GM18502 (cell line): ENCODE results near the gene TUG1.

ENCODE experiments used
- ATAC-seq: cut with Tn5 transposase; IDR thresholded peaks from one replicate; pipeline ENCODE4 v1.9.1; 2021; ENCODE audit warnings: mild to moderate bottlenecking; ENCODE audit not compliant: unreplicated experiment, poor library complexity

The TUG1 gene

GRCh38 chr22:30947173-30947815, 21.8 kb upstream of the TUG1 start:
- ATAC-seq, result no peak

GRCh38 chr22:30947816-30948454, 21.1 kb upstream of the TUG1 start:
- no peak for ATAC-seq

DNA sequence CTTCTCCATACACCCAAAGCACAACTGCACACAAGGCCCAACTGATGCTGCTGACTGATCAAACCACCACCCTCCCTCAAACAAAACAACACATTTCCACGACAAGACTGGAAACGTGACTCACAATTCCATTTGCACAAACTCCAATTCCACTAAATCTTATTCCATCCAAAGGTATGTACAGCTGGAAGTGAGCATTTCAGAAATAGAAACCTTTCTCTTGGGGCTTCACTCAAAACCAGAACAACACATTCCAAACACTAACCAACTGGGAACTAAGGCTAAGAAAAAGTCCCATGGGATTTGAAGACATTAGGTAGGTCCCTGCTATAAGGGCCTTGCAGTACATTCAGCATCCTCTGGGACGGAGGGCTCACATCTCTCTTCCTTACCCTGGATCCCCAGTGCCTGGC, 20.1 kb upstream of the TUG1 start:
- no peak for ATAC-seq

DNA sequence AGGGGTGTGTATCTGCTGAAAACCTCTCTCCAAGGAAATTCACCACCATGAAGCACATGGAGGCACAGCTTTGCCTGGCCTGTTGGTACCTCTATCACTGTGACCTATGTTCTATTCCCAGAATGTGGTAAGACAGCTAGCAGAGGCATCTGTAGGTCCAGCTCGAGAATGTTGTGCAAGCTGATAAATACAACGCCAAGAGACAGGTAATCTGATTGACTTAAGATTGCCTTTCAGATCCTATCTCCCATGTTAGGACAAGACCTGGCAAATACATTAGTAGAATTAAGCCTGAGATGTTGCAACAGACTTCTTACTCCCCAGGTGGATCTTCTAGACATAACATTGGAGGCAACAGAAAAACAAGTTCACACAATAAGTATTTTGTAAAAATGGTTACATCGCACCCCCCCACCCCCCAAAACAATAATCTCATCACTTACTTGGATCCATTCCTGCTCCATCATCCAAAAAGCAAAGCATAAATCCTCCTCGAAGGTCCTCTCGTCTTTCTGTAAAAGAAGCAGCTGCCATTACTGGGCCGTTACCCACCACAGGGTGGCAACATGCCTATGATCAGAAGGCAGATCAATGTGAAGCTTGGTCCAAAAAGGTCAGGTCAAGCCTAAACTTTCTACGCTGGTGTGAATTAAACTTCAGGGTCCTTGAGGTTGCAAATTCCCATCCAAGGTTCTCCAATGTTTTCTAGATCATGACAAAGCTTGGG, 19.0 kb upstream of the TUG1 start:
- ATAC-seq, result no peak

- ATAC-seq, result no peak
Measured at GRCh38 chr22:30953206-30953605, 15.9 kb upstream of the TUG1 start.

- ATAC-seq, result no peak
Measured at GRCh38 chr22:30955153-30955552, 13.9 kb upstream of the TUG1 start.

DNA sequence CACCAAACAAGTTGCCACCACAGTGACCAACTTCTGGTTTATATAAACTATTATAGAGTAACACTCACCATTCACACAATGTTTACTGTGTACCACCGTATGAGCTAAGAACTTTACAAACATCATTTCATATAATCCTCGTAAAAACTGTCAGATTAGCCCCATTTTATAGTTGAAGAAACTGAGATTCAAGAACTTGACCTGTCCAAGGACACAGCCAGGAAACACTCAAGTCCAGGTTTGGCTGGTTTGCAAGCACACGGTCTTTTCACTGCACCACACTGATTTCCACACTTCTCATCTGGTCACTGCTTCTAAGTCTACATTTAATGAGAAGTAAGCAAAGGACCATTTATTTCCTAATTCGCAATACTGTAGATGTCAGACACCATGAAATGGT, 4.2 kb upstream of the TUG1 start:
- no peak for ATAC-seq

DNA sequence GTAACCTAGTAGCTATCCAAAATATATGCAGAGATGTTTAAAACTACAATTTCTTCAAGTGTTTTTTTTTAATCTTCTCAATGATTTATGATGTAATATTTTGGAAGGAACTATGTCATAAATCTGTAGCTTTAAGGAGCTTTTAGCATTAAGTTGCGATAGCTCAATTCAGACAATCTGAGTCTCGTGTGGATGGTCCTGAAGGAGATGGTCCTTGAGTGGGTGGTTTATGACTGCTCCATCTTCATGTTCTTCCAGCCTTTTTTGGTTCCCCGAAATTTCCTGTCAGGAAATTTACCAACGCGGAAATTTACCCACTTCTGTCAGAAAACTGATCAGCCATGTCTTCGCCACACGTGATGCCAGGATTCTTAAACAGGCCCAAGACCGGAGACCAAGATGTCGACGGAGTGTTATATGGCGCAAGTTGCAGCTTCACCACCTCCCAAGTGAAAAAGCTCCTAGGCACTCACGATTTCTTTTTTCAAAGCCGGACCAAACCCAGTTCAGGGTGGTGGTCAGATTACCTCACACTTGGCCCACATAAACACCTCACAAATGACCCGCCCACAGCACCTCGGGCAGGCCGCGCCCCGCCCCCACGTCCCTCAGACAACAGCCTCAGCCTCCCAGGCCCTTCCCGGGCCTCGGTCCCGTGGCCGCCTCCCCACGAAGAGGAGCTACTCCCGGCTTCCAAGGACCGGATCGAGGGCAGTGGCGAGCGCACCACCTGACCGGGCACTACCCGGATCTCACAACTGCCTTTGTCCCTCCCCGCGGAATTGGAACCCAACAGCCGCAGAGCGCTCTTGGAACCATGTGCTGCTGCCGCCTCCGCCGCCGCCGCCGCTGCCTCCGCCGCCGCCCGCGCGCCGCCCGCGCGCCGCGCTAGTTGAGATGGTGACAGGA, 796 bp upstream of the TUG1 start, which contains the start of gene MORC2:
TSS of gene MORC2 (minus strand) at position 760 of the 909 bp plus-strand sequence. CDS start 885 bp downstream, outside the sequence.
- peak; percentile 12 for ATAC-seq

- peak; percentile 32 for ATAC-seq
Measured at GRCh38 chr22:30969532-30970355, 679 bp downstream of the TUG1 start.

DNA sequence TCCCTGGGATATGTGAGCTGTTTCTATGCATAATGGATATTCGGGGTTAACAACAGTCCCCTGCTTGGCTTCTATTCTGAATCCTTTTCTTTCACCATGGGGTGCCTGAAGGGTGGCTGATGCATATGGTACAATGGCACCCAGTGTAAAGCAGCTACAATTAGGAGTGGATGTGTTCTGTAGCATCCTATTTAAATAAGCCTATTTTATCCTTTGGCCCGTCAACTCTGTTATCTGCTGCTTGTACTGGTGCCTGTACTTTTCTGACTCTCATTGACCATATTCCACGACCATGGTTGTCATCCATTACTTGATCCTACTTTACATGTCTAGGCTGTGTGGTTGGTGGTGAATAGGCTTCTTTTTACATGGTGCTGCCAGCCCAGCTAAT, 1.3 kb downstream of the TUG1 start:
- ATAC-seq, result no peak

- no peak for ATAC-seq
Measured at GRCh38 chr22:30978304-30978962, 9.4 kb downstream of the TUG1 start.

DNA sequence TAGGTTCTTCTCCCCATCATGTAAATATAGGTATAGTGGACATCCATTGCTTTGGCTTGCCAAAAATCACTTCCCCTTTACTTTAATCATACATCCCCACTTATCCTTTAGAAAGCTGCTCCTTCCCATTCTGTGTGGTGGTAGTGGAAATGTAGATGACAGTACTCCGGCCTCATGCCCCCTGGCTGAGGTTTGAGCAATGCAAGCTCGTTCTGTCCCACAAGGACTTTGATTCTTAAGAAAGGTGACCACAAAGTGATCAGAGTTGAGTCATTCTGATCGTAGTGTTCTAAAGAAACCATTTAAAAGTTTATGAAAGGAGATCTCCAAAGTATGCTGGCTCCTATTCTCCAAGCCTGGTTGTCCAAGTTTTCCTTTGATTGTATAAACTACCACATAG, 10.9 kb downstream of the TUG1 start:
- no peak for ATAC-seq

DNA sequence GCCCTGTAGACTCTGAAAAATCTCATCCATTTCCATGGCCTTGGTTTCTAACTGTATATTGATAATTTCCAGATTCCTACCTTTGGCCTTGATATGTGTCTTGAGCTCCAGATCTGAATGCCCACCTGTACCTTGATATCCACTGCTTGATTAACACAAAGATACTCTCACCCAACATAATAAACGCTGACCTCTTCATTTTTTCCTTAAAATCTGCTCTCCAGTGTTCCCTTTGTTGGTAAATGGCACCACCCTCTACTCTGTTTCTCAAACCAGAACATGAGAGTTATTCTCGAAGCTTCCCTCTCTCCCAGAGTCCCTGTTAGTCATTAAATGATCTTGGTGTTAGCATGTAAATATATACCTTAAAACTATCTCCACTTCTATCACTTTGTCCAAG, 13.4 kb downstream of the TUG1 start:
- no peak for ATAC-seq

DNA sequence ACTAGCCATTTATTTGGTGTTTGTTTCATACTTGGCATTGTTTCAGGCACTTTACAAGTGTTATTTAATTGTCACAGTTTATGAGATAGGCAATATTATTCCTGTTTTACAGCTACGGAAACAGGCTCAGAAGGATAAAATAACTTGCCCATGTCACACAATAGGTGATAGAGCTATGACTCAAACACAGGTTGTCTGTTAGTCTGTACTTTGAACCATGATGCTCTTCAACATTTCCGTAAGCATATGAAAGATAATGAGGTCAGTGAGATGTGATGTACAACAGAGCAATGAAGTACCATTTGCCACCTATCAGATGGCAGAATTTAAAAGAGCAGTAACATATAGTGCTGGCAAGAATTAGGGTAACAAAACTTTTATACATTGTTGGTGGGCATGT, 15.3 kb downstream of the TUG1 start:
- no peak for ATAC-seq

- ATAC-seq, result no peak
Measured at GRCh38 chr22:30985561-30986208, 16.6 kb downstream of the TUG1 start.

DNA sequence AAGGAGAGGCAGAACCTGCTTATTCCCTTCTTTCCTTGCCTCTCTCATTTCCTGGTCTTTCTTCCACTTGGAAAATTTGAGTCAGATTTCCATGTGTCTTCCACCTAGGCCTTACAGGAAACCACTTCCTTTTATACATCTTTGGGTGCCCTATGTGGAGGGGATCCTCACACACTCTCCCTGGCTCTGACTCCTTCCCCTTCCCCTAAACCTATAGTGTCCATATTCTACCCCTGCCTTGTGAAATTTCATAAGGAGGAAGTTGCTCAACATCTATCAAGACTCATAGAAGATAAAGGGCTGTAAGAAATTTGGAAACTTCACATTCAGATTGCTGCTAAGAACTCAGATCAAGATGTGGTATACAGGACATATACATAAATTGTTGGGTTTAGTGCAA, 20.4 kb downstream of the TUG1 start:
- ATAC-seq, result no peak

DNA sequence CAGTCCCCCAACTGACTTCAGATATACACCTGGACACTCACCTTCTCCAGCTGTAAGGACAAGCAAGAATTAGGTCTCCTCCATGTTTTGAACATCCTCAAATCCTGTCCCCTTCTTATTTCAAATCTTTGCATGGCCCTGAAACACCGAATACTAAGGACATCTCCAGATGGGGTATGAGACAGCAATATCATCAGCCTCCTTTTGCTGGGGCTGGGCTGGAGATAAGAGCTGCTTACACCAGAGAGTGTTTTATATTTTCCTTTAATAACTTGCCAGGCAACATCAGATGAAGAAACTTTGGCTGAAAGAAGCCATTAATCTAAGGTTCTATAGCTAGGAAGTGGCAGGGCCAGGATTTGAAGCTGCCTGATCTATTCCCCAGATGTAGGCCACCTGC, 21.6 kb downstream of the TUG1 start:
- no peak for ATAC-seq

GRCh38 chr22:30992565-30992964, 23.5 kb downstream of the TUG1 start:
- ATAC-seq, result no peak

- ATAC-seq, result no peak
Measured at GRCh38 chr22:30994960-30995359, 25.9 kb downstream of the TUG1 start.
